ENCODE measurements around the gene UBAP2L. TPM values are rescaled to one million over a fixed set of nuclear protein-coding genes. Genes with fewer than 3 reads are reported as not detected.
A peak's percentile ranks its signal among the peaks of the same experiment; 100 is the strongest.

UBAP2L gene, protein sequence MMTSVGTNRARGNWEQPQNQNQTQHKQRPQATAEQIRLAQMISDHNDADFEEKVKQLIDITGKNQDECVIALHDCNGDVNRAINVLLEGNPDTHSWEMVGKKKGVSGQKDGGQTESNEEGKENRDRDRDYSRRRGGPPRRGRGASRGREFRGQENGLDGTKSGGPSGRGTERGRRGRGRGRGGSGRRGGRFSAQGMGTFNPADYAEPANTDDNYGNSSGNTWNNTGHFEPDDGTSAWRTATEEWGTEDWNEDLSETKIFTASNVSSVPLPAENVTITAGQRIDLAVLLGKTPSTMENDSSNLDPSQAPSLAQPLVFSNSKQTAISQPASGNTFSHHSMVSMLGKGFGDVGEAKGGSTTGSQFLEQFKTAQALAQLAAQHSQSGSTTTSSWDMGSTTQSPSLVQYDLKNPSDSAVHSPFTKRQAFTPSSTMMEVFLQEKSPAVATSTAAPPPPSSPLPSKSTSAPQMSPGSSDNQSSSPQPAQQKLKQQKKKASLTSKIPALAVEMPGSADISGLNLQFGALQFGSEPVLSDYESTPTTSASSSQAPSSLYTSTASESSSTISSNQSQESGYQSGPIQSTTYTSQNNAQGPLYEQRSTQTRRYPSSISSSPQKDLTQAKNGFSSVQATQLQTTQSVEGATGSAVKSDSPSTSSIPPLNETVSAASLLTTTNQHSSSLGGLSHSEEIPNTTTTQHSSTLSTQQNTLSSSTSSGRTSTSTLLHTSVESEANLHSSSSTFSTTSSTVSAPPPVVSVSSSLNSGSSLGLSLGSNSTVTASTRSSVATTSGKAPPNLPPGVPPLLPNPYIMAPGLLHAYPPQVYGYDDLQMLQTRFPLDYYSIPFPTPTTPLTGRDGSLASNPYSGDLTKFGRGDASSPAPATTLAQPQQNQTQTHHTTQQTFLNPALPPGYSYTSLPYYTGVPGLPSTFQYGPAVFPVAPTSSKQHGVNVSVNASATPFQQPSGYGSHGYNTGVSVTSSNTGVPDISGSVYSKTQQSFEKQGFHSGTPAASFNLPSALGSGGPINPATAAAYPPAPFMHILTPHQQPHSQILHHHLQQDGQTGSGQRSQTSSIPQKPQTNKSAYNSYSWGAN
- total RNA-seq (2014; rRNA removed; shearing (Covaris generic)) = 74.3 and 85.9 TPM in 2 replicates

DNA sequence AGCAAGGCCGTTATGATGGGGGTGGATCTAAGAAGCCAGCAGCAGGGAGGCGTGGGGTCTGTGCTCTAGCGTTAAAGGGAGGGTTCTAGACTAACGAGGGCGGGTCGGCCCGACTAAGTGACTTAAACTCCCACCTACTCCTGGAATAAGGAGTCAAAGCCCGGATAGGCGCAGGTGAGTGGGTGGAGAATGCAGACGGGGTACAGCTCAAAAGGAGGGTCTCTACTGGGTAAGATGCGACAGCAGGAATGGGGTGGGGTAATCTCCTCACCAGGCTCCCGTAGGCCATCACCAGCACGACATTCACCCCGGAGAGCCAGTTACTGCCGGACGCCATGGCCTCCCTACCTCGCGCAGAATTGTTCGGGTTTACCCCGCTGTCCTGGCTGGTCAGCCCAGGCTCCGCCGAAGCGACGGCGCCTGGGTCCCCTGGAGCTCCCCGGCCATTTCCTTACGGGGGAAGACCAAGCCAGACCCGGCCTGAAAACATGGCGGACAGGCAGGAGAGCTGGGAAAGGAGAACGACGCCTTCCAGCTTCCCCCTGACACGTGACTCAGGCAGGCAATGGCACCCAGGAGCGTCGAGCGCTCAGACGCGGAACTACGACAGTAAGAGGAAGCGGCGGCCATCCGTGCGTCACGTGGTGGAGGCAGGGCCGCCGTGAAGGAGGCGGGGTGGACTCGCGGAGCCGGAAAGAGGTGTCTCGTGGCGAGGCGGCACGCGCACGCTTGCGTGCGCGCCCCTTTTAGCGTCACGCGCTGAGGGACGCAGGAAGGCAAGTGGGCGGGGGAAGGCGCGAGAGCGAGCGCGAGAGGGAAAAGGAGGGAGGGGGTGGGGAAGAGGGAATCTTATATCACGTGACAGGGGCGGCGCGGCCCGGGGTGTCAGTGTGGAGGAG lies at the start of gene UBAP2L:
TSS of gene UBAP2L (plus strand) at position 885 of the 899 bp plus-strand sequence. CDS start 4,169 bp downstream, outside the sequence.
- DNase-seq (ENCODE audit: low spot score) = peak; percentile 99

DNA sequence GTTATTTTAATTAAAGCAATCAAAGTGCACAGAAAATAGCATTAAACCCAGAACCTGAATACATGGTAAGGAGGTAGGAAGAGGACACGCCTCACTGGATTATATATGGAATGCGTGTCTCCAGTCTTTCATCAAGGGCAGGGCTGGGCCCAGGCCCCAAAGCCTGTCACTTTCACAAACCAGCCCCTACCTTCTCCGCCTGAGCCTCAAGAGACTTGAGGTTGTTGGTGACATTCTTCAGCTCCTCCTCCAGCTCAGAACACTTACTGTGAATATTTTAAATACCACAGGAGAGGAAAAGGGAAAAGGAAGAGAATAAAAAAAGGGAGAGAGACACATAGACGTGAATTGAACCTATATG lies 49.6 kb upstream of the UBAP2L start:
- no peak for DNase-seq (ENCODE audit: low spot score)

DNA sequence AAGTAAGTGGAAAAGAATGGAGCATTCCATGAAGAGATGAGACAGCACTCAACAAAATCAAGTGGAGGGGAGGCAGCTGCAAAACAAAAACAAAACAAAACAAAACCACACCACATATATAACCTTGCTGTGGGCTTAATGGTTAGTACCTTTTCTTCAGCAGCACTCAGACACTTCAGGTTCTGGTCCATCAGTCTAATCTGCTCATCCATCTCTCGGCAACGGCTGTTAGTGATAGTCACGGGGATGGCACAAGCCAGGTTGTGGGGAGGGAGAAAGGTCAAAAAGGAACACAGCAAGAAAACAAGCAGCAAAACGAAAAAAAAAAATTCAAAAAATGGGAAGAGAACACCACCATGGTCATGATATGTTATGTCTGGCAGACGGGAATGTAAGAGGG lies 48.9 kb upstream of the UBAP2L start:
- DNase-seq (ENCODE audit: low spot score) = no peak

DNA sequence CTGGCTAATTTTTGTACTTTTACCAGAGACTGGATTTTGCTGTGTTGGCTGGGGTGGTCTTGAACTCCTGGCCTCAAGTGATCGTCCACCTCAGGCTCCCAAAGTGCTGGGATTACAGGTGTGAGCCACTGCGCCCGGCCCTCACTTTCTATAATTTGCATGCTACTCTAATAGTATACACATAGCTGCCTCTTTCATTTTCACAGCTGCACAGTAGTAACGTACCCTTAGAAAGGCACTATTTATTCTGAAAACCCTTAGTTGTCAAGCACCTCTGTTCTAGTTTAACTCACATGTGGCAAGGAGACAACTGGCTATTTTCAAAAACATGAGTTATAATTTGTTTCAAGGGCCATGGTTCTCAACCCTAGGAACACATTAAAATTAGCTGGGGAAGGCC lies 46.1 kb upstream of the UBAP2L start:
- no peak for DNase-seq (ENCODE audit: low spot score)

DNA sequence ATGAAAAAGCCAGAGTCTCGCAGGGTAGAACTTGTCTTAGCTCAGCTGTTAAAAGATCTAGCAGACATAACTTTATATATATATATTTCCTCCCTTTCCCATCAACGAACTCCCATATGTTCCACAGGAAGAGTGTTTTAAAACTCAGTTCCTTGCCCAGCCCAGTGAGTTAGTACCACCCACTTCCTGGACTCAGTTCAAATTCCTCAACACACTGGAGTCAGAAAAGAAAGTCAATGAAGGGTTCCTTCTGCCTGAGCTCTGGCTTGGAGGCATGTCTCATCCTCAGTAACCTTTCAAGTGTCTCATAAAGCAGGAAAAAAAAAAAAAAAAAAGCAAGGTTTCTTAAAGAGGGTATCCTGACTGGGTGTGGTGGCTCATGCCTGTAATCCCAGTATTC lies 44.4 kb upstream of the UBAP2L start:
- DNase-seq (ENCODE audit: low spot score) = no peak

DNA sequence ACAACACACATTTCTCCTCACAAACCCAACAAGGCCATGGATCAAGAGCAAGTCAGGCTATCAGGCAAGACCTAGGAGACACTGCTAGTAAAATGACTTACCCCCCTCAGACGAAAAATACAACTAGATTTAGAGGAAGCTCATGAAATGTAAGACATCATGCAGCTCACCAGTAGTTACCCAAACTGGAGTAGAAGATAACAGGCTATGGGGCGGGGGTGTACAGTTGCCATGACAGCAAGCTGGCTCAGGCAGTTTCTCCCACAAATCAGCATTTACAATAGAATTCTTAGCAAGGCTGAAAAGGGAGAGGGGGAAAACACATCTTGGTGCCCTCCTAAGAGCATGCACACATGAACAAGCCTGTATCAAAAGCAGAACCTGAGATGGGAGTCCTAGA lies 42.7 kb upstream of the UBAP2L start:
- no peak for DNase-seq (ENCODE audit: low spot score)

DNA sequence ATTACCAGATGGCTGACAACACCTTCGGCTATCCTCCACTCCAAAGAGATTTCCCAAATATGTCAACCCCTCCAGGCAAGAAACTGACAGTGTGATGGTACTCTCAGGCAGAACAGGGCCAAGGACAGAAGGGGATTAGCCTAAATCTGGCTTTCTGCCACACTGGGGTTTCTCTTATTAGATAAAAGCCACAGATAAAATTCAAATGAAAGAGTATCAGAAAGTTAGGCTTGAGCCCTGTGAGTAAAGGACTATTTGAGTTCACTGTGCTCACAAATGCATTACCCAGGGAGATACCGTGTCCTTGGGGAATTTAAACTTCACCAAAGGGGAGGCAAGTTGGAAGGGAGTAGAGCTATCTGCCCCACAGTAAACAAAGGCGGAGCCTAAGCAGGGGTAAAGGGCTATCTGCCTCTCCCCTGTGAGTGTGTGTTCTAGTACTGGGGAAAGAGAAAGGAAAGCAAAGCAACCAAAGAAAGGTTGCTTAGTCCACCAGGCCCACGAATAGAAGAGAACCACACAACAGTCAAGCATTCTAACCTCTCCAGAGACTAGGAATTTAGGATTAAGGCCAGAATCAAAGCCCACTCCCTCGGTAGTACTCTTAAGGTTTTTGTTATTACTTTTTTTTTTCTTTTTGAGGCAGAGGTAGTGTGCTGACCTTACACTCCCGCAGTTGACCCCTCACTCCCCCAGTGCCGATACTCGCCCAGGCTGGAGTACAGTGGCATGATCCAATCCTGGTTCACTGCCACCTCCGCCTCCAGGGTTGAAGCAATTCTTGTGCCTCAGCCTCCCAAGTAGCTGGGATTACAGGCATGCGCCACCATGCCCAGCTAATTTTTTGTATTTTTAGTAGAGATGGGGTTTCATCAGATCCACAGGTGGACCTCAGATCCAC lies 41.6 kb upstream of the UBAP2L start:
- DNase-seq (ENCODE audit: low spot score) = no peak

DNA sequence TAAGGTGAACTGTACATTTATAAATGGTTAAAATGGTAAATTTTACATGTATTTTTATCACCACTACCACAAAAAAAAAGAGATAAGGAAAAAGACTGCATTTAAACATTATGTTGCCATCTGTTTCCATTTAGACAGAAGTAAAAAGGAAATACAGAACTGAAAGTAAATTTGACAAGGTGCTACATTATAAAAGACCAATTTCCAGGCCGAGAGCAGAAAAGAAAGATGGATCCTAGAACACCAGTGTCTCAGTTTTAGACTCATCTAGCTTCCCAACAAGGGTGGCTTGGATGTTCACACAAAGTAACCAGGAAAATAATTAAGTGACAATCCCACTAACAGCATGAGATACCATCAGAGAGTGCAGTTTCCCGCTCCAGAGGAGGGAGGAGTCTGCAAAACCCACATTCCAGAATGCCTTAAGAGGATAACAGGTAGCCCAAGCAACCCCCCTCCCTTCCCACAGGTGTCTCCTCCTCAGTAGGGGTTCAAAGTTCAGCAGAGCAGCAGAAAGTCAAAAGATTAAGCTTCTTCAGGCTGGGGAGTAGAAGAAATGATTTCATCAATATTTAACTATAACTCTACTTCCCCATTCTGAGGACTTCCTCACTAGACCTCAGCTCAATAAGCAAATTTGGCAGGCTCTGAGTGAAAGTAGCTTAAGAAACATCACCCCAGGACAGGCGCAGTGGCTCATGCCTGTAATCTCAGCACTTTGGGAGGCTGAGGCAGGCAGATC lies 40.6 kb upstream of the UBAP2L start:
- no peak for DNase-seq (ENCODE audit: low spot score)

DNA sequence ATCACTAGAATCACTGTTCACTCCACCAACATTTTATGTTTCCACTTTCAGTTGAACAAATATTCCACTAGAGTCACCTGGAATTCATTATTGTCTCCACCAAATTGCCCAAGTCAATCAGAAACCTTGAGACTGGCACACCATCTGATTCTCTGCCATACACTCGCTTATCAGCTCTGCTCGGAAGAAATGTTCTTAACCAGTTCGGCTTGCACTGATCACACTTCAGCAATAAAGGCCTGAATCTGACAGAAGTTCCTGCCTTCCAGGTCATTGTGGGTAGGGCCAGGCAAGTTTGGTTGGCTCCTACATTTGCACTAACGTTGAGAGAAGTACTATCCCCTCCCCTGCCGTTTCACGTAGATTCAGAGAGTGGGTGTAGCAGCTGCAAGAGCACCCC lies 38.8 kb upstream of the UBAP2L start:
- DNase-seq (ENCODE audit: low spot score) = no peak

DNA sequence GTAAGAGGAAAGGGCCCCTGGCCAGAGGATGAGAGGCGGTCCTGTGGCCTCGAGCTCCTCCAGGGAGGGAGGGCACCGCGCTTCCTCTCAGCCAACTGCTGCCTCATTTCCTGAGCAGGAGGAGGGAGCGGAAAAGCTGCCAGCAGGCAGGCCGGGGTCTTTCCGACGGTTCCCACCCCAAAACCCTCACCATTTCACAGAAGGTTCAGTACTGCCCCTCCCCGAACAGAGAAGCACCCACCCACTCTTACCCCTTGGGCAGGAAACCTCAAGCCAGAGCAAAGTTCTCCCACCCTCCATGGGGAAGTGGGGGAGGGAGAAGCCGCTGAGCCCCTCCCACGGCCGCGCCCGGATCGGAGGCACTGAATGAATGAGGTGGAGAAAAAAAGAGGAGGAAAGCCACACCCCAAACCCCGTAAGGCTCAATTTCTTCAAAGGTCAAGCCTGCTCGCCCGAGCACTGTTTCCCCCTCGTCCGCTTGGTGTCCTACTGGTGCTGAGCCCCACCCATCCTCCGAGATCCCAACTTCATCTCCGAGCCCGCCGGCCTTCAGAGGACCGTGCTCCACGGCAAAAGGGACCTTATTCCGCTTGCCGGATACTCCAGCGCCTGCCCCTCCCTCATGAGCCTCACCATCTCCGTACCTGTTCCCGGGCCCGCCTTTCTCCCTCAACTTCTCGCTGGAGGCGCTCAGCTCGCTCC lies 38.3 kb upstream of the UBAP2L start:
- peak; percentile 72 for DNase-seq (ENCODE audit: low spot score)

DNA sequence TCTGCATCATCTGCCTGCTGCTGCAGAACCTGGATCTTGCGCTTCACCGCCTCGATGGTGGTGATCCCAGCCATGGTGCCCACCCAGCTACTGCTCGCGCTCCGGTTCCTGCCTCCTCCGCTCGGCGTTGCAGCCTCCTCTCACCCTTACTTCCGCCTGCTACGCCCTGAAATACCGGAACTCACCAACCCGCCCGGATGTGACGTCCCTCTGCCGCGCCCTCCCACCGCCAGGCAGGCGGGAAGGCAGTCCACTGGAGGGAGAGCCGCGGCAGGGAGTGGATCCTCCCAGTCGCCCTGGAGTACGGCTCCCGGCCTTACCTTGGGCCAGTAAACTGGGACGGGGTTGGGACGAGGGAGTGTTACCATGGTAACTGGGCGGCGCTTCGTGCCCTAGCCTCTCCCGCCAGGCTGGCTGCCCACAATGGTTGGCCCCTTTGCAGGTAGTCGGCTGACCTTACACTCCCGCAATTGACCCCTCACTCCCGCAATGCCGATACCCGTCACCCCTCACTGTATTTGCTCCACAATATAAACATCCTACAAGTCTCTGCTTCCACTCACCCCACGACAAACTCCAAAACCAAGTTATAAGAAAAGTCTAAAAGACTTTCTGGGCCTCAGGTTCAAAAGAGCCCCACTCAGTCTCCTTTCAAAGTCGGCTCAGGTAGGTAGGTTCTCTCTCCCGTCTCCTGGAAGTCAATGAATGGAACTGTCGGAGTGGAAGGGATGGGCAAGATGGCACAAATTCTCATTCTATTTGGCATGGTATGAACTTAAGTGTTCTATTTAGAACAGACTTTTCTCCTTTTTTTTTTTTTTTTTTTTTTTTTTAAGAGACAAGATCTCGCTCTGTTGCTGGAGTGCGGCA lies 37.5 kb upstream of the UBAP2L start:
- DNase-seq (ENCODE audit: low spot score) = peak; percentile 98

DNA sequence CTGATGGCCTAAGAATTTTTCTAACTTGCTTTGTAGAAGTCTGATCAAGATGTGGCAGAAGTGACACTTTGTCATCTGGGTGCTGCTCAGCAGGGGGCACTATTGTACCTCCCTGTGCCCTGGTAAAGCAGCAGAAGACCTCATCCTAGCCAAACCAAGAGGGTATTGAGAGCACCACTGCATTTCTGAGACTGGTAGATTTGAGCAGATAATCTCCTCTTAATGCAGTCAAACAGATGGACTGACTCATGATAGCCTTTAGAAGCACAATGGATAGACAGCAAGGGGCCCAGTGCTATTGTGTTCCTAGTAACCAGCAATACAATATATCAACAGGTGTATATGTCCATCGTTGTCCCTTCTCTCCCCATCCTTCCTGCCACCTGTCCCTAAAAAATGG lies 34.6 kb upstream of the UBAP2L start:
- DNase-seq (ENCODE audit: low spot score) = no peak

DNA sequence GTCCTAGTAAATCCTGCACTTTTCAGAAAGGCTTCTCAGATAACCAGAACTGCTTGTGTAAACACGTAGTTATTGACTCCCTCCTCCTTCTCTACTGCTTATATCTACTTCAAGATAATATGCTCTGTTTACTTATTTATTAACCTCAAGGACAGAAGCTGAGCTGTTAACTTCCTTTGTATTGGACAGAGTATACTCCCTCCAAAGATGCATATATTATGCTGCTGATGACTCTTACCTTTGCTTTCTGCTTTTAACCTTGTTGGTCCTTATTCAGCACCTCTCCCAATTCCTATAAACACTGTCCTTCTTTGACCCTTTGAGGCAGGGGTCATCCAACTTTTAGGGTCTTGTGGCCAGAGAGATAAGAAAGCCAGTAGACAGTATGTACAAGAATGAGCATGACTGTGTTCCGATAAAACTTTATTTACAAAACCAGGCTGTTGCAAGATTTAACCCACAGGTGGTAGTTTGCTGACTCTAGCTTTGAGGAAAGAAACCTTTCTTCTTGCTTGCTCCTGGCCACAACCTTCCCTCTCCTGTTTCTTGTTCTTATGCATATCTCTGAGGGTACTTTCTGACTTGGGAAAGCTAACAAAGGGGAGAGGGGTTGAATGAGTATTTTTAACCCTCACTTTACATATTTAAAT lies 33.8 kb upstream of the UBAP2L start:
- DNase-seq (ENCODE audit: low spot score) = no peak

DNA sequence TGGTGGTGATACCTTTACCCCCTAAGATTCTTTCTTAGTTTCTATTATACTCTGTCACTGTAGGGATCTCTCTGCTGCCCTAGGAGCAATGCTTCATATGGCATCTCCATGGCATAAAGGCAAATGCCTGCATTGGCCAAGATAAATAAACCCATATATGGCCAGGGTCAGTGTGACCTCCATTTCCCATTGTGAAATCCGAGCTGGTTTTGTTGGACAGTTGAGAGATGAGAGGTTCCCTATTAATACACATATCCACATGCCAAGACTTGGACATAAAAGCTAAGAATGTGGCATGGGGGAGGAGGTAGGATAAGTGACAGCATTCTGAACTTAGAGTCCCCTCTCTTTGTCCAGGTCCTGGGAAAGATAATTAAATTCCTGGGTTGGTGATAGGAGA lies 30.2 kb upstream of the UBAP2L start:
- DNase-seq (ENCODE audit: low spot score) = no peak

DNA sequence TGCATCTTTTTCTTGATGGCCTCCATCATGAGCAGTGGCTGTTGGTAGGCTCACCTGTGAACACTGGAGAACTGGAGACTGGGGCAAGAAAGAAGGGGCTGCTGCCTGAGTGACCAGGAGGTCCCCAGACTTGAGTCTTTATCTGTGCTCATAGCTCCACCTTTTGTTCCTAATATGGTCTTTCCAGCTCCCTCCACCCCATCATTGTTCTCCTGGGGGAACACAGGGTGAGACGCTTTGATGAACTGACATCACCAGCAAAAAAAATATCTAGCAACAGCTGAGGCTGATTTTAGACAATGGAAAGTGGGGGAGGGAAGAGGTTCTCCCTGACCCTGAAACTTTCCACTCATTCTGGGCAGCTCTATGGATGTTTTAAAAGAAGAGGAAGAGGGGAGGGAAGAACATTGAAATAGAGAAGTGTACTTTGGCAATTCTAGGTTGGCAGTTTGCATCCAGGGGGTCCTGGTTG lies 28.7 kb upstream of the UBAP2L start, which contains the start of gene TPM3:
TSS of gene TPM3 (minus strand) at position 111 of the 472 bp plus-strand sequence. CDS start at position 29, 82 bp downstream.
- no peak for DNase-seq (ENCODE audit: low spot score)

DNA sequence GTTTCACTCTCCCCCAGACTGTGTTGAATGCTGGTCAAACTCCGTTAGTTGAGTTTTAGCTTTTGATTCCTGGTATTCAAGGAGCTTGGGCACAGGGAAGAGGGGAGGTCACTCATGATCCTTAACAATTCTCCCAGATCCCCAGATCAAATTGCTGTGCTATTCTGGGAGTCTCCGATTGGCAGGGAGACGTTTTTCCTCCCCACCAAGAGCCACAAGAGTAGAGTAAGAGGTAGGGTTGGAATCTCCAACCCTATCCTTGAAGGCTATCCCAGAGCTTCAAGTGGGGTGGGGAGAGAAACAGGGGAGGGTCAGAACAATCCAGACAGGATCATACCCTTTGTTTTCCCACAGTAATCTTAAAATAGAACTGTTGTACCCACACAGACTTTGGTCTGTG lies 28.3 kb upstream of the UBAP2L start:
- no peak for DNase-seq (ENCODE audit: low spot score)

DNA sequence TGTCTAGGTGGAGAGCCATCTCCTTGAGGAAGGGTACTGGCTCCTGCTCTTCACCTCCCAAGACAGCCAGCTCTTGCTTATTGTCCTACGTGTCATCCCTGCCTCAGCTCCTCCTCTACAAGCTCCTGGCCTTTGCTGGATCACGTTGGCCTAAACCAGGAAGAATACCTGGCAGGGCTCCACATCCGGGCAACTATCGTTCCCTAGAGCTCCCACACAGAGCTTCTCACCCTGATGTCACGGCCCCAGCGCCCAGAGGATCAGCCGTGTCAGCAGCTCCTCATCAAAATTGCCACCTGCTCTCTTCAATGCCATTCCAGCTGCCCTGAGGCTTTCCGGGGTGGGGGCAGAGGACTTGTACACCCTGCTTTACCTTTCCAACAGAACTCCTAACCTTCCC lies 26.9 kb upstream of the UBAP2L start:
- DNase-seq (ENCODE audit: low spot score) = no peak
